ENCODE data around the gene EHMT2.

Gene EHMT2

GRCh38 chr6:31906122-31906521 is 8.6 kb upstream of the EHMT2 start:
- in situ Hi-C loops (cut with MboI; ENCODE audit: low sequenced_read_pairs, unreplicated experiment) = no loop called here
- DNase-seq (ENCODE audit: low spot score) = no peak
- no peak for TF ChIP-seq CTCF (IDR thresholded peaks at IDR 0.05; ENCODE audit: borderline replicate concordance, control extremely low read depth, extremely low read depth, insufficient read depth, missing control alignments)

DNA sequence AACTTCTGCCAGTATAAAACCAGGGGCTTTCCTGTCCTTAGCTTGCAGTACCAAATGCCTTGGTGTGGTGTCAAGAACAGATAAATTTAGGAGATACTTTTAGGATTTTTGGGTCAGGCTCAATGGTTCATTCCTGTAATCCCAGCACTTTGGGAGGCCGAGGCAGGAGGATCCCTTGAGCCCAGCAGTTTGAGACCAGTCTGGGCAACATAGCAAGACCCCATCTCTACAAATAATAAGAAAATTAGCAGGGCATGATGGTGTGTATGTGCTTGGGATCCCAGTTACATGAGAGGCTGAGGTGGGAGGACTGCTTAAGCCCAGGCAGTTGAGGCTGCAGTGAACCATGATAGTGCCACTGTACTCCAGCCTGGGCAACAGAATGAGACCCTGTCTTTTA is 7.5 kb upstream of the EHMT2 start:
- in situ Hi-C loops (cut with MboI; ENCODE audit: low sequenced_read_pairs, unreplicated experiment) = no loop called here
- DNase-seq (ENCODE audit: low spot score) = no peak
- TF ChIP-seq CTCF (IDR thresholded peaks at IDR 0.05; ENCODE audit: borderline replicate concordance, control extremely low read depth, extremely low read depth, insufficient read depth, missing control alignments) = no peak

- DNase-seq (ENCODE audit: low spot score) = no peak
- in situ Hi-C loops (cut with MboI; ENCODE audit: low sequenced_read_pairs, unreplicated experiment) = no loop called here
- TF ChIP-seq CTCF (IDR thresholded peaks at IDR 0.05; ENCODE audit: borderline replicate concordance, control extremely low read depth, extremely low read depth, insufficient read depth, missing control alignments) = no peak
Observed at GRCh38 chr6:31903957-31904356, 6.5 kb upstream of the EHMT2 start.

GRCh38 chr6:31901953-31902643 is 4.6 kb upstream of the EHMT2 start, which contains the start of gene ZBTB12:
Gene ZBTB12 (minus strand): TSS chr6:31902086. CDS start chr6:31901305, 781 bp downstream.
- in situ Hi-C loops (cut with MboI; ENCODE audit: low sequenced_read_pairs, unreplicated experiment) = no loop called here
- TF ChIP-seq CTCF (IDR thresholded peaks at IDR 0.05; ENCODE audit: borderline replicate concordance, control extremely low read depth, extremely low read depth, insufficient read depth, missing control alignments) = no peak
- DNase-seq (ENCODE audit: low spot score) = peak; percentile 95

DNA sequence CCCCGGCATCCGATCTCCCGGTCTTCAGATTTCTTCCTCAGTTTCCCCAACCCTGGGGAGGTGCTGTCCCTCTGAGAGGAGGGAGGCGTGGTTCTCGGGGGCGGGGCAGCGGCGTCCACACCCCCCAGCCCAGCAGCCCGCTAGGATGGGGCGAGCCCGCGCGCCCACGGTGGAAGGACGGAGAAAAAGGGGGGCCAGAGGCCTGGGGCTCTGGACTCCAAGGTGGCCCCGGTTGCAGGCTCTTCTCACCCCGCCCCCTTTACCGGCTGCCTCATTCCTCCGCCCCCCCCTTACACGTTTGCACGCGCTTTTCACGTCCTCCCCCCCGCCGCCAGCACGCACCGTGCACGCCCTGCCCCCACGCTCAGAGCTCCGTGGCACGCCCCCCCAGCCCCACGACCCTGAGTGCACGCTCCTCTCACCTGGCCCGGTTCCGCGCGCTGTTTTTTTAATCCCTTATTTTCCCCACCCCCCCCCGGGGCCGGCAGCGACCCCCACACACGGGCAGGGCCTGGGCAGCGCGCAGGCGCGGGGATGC is 4.0 kb upstream of the EHMT2 start:
- DNase-seq (ENCODE audit: low spot score) = peak; percentile 81
- in situ Hi-C loops (cut with MboI; ENCODE audit: low sequenced_read_pairs, unreplicated experiment) = no loop called here
- TF ChIP-seq CTCF (IDR thresholded peaks at IDR 0.05; ENCODE audit: borderline replicate concordance, control extremely low read depth, extremely low read depth, insufficient read depth, missing control alignments) = no peak

GRCh38 chr6:31900917-31901414 is 3.5 kb upstream of the EHMT2 start:
- TF ChIP-seq CTCF (IDR thresholded peaks at IDR 0.05; ENCODE audit: borderline replicate concordance, control extremely low read depth, extremely low read depth, insufficient read depth, missing control alignments) = no peak
- DNase-seq (ENCODE audit: low spot score) = no peak
- in situ Hi-C loops (cut with MboI; ENCODE audit: low sequenced_read_pairs, unreplicated experiment) = no loop called here

All from GM13976 (cell line).